ENCODE data around the gene TAS2R14.

GRCh38 chr12:10952645-10953044, 13.6 kb upstream of the TAS2R14 start:
- TF ChIP-seq EZH2 (IDR thresholded peaks at IDR 0.05), result no peak
- no peak for TF ChIP-seq FOXP2 (optimal IDR thresholded peaks at IDR 0.05; ENCODE audit: control extremely low read depth, extremely low read length, insufficient read depth)
- TF ChIP-seq POLR2AphosphoS5 (IDR thresholded peaks at IDR 0.05; ENCODE audit: borderline replicate concordance, low read depth, low read length), result no peak

Data from SK-N-MC (cell line).